ENCODE measurements around the gene NEK1. TPM values are rescaled to one million over a fixed set of nuclear protein-coding genes. Genes with fewer than 3 reads are reported as not detected.

Gene NEK1
- total and polyA plus RNA-seq, 2 of the 8 experiments (the other 6 are each of a cell fraction or from before 2014, with no cell fraction given) = 3.9 to 11.7 TPM

DNA sequence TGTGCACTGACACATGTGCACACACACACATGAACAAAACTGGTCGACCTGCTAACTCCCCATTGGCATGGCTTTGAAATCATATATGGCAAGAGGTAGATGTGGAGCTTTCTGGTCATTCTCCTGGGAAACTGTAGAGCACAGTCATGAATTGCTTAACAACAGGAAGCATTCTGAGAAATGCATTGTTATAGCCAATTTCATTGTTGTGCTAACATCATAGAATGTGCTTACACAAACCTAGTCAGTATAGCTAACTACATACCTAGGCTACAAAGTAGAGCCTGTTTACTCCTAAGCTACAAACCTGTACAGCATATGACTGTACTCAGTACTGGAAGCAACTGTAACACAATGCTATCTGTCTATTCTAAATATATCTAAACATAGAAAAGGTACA is 207.4 kb downstream of the NEK1 start (continued):
- TF ChIP-seq, protein P1, sequence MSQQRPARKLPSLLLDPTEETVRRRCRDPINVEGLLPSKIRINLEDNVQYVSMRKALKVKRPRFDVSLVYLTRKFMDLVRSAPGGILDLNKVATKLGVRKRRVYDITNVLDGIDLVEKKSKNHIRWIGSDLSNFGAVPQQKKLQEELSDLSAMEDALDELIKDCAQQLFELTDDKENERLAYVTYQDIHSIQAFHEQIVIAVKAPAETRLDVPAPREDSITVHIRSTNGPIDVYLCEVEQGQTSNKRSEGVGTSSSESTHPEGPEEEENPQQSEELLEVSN (IDR thresholded peaks at IDR 0.05) = no peak
- TF ChIP-seq SIRT6 (IDR thresholded peaks at IDR 0.05; ENCODE audit: low read length) (no peak), TAF1 (IDR thresholded peaks at IDR 0.05; ENCODE audit: low read depth, low read length) (no peak), MAFK (IDR thresholded peaks at IDR 0.05; ENCODE audit: low read depth, low read length) (peak; percentile 48; the same call in 1 of the 2 replicates), JUND (IDR thresholded peaks at IDR 0.05; ENCODE audit: low read length) (no peak), POLR2AphosphoS5 (IDR thresholded peaks at IDR 0.05; ENCODE audit: low read depth, low read length) (no peak), FOSL1 (IDR thresholded peaks at IDR 0.05; ENCODE audit: insufficient read depth, low read depth, low read length) (no peak), HDAC6 (IDR thresholded peaks at IDR 0.05; ENCODE audit: low read depth, low read length) (no peak)
- TF ChIP-seq, protein P2, sequence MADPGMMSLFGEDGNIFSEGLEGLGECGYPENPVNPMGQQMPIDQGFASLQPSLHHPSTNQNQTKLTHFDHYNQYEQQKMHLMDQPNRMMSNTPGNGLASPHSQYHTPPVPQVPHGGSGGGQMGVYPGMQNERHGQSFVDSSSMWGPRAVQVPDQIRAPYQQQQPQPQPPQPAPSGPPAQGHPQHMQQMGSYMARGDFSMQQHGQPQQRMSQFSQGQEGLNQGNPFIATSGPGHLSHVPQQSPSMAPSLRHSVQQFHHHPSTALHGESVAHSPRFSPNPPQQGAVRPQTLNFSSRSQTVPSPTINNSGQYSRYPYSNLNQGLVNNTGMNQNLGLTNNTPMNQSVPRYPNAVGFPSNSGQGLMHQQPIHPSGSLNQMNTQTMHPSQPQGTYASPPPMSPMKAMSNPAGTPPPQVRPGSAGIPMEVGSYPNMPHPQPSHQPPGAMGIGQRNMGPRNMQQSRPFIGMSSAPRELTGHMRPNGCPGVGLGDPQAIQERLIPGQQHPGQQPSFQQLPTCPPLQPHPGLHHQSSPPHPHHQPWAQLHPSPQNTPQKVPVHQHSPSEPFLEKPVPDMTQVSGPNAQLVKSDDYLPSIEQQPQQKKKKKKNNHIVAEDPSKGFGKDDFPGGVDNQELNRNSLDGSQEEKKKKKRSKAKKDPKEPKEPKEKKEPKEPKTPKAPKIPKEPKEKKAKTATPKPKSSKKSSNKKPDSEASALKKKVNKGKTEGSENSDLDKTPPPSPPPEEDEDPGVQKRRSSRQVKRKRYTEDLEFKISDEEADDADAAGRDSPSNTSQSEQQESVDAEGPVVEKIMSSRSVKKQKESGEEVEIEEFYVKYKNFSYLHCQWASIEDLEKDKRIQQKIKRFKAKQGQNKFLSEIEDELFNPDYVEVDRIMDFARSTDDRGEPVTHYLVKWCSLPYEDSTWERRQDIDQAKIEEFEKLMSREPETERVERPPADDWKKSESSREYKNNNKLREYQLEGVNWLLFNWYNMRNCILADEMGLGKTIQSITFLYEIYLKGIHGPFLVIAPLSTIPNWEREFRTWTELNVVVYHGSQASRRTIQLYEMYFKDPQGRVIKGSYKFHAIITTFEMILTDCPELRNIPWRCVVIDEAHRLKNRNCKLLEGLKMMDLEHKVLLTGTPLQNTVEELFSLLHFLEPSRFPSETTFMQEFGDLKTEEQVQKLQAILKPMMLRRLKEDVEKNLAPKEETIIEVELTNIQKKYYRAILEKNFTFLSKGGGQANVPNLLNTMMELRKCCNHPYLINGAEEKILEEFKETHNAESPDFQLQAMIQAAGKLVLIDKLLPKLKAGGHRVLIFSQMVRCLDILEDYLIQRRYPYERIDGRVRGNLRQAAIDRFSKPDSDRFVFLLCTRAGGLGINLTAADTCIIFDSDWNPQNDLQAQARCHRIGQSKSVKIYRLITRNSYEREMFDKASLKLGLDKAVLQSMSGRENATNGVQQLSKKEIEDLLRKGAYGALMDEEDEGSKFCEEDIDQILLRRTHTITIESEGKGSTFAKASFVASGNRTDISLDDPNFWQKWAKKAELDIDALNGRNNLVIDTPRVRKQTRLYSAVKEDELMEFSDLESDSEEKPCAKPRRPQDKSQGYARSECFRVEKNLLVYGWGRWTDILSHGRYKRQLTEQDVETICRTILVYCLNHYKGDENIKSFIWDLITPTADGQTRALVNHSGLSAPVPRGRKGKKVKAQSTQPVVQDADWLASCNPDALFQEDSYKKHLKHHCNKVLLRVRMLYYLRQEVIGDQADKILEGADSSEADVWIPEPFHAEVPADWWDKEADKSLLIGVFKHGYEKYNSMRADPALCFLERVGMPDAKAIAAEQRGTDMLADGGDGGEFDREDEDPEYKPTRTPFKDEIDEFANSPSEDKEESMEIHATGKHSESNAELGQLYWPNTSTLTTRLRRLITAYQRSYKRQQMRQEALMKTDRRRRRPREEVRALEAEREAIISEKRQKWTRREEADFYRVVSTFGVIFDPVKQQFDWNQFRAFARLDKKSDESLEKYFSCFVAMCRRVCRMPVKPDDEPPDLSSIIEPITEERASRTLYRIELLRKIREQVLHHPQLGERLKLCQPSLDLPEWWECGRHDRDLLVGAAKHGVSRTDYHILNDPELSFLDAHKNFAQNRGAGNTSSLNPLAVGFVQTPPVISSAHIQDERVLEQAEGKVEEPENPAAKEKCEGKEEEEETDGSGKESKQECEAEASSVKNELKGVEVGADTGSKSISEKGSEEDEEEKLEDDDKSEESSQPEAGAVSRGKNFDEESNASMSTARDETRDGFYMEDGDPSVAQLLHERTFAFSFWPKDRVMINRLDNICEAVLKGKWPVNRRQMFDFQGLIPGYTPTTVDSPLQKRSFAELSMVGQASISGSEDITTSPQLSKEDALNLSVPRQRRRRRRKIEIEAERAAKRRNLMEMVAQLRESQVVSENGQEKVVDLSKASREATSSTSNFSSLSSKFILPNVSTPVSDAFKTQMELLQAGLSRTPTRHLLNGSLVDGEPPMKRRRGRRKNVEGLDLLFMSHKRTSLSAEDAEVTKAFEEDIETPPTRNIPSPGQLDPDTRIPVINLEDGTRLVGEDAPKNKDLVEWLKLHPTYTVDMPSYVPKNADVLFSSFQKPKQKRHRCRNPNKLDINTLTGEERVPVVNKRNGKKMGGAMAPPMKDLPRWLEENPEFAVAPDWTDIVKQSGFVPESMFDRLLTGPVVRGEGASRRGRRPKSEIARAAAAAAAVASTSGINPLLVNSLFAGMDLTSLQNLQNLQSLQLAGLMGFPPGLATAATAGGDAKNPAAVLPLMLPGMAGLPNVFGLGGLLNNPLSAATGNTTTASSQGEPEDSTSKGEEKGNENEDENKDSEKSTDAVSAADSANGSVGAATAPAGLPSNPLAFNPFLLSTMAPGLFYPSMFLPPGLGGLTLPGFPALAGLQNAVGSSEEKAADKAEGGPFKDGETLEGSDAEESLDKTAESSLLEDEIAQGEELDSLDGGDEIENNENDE (IDR thresholded peaks at IDR 0.05; ENCODE audit: insufficient replicate concordance, low read length) = no peak
